Common myeloid progenitor, CD34-positive (primary cell): Measurements from ENCODE around the gene PPIL1.
A peak's percentile ranks its signal among the peaks of the same experiment; 100 is the strongest.

Experiments used
- CTCF ChIA-PET: fragments of 350-600 bp; sonication (Branson Sonifier 250); formaldehyde crosslinking; loops from one replicate; lab custom pipeline; 2021; ENCODE audit warnings: antibody characterized with exemption; lab: Charles Lee
- POLR2A ChIA-PET: fragments of 350-600 bp; sonication (Branson Sonifier 250); formaldehyde crosslinking; loops from one replicate; lab custom pipeline; 2021; ENCODE audit warnings: antibody characterized with exemption; lab: Charles Lee
- DNase-seq, 3 donors: peaks; one replicate each; pipeline versions ENCODE4 v3.0.0 to v3.0.0-alpha.2; 2013
- H3K27ac ChIP-seq, 2 experiments: 1 replicate in 1 of 2; 2 replicates in 1 of 2; pipeline ENCODE4 v1.7.0; 2013; ENCODE audit warnings: inconsistent platforms in 2 of 2, low read length in 2 of 2, mild to moderate bottlenecking in 2 of 2, low read depth in 1 of 2, moderate library complexity in 1 of 2; ENCODE audit not compliant: severe bottlenecking in 2 of 2, insufficient read depth in 1 of 2, poor library complexity in 1 of 2
- H3K27me3 ChIP-seq, 5 experiments: replicated peaks in 2 of 5; 1 replicate in 3 of 5; 2 replicates in 2 of 5; pipeline versions ENCODE4 v1.6.1 to v1.7.0; 2013; ENCODE audit warnings: low read length in 4 of 5, mild to moderate bottlenecking in 2 of 5, moderate library complexity in 2 of 5, inconsistent platforms in 1 of 5; ENCODE audit not compliant: insufficient read depth in 5 of 5, control insufficient read depth in 4 of 5
- H3K36me3 ChIP-seq, 4 experiments: 1 replicate in 2 of 4; 2 replicates in 2 of 4; pipeline versions ENCODE4 v1.6.1 to v1.7.0; 2013; ENCODE audit warnings: low read length in 3 of 4, control low read depth in 1 of 4, mild to moderate bottlenecking in 1 of 4; ENCODE audit not compliant: control insufficient read depth in 4 of 4, insufficient read depth in 4 of 4
- H3K4me1 ChIP-seq, 4 experiments: 1 replicate in 3 of 4; 2 replicates in 1 of 4; pipeline versions ENCODE4 v1.6.1 to v1.7.1; 2013; ENCODE audit warnings: low read length in 3 of 4, mild to moderate bottlenecking in 3 of 4, control low read depth in 1 of 4, inconsistent platforms in 1 of 4, moderate library complexity in 1 of 4; ENCODE audit not compliant: control insufficient read depth in 4 of 4, insufficient read depth in 4 of 4; ENCODE audit errors: control extremely low read depth in 1 of 4
- H3K4me3 ChIP-seq, 7 experiments: 1 replicate in 4 of 7; 2 replicates in 3 of 7; pipeline versions ENCODE4 v1.5.1 to v1.7.0; 2013; ENCODE audit warnings: mild to moderate bottlenecking in 7 of 7, low read length in 6 of 7, moderate library complexity in 6 of 7, inconsistent platforms in 2 of 7, low read depth in 2 of 7, control low read depth in 1 of 7; ENCODE audit not compliant: insufficient read depth in 4 of 7, control insufficient read depth in 1 of 7; ENCODE audit errors: extremely low read depth in 1 of 7
- H3K9me3 ChIP-seq, 5 experiments: 1 replicate in 4 of 5; 2 replicates in 1 of 5; pipeline versions ENCODE4 v1.6.1 to v1.7.1; 2013; ENCODE audit warnings: low read length in 4 of 5, mild to moderate bottlenecking in 2 of 5, inconsistent platforms in 1 of 5, low read depth in 1 of 5, moderate library complexity in 1 of 5; ENCODE audit not compliant: control insufficient read depth in 4 of 5, insufficient read depth in 2 of 5; ENCODE audit errors: control extremely low read depth in 1 of 5
- WGBS: methylation state at CpG from one replicate; pipeline ENCODE4 v1.1.5; 2013; ENCODE audit not compliant: insufficient coverage; 5-methylcytosine and 5-hydroxymethylcytosine counted together

Gene PPIL1

DNA sequence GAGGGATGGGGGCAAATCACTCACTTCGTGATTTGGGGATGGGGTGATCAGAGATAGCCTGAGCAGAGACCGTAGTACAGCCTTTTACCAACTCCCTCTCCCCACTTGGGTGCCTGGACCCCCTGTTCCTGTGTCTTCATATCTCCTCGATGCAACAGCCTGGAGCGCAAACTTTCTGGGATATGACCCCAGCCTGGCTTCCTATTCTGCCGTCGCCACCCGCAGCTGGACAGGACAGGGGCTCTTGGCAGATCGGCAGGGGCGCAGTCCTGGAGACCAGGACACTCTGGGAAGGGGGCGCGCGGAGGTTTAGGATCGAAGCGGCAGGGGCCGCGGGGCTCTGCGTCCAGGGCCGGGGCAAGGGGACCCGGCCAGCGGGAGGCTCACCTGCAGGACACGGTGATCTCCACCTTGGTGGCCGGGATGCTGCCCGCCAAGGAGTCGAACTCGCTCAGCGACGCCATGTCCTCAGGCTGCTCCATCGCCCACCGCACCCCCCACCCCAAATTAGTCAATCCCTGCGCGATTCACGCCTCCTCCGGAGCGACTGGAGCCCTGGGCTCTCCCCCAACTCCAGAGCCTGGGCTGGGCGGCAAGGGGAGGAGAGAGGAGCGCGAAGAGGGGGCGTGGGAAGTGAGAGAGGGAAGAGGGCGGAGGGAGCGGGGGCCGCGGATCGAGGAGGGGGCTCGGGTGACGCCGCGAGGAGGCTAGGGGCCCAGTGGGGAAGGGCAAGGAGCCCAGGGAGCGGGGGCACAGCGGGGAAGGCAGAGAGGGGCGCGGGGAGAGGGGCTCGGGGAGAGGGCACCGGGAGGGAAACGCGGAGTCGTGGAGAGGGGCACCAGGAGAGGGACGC lies 35.5 kb downstream of the PPIL1 start, which contains the start of gene CPNE5:
Gene CPNE5, minus strand, starts transcription at position 549 of the 853 bp plus-strand sequence. Its CDS starts 67 bp downstream, at position 482.
- H3K36me3 ChIP-seq, result no peaks in the 10 kb centered on the region
- peak in 1 of 3 donors; percentile 32 for DNase-seq
- peaks cover 0 to 46% (median 18%) of the 10 kb centered on the region in 5 experiments for H3K27me3 ChIP-seq
- no peak within 1 kb of the TSS for H3K27ac ChIP-seq
- 11% methylated on average over 37 of the region's 57 CpGs for WGBS
- CTCF ChIA-PET, result interaction anchor here (14.0 kb wide), 1 partner anchor 10 kb away, joined by 128 read pairs; no protein-coding TSS in a partner anchor
- peak within 1 kb of the TSS in 6 of 7 experiments; percentile 19 to 61 (median 48) for H3K4me3 ChIP-seq
- H3K4me1 ChIP-seq, result peaks cover 0 to 22% (median 20%) of the 10 kb centered on the region in 4 experiments
- POLR2A ChIA-PET, result no interaction called here
- H3K9me3 ChIP-seq, result no peaks in the 10 kb centered on the region

DNA sequence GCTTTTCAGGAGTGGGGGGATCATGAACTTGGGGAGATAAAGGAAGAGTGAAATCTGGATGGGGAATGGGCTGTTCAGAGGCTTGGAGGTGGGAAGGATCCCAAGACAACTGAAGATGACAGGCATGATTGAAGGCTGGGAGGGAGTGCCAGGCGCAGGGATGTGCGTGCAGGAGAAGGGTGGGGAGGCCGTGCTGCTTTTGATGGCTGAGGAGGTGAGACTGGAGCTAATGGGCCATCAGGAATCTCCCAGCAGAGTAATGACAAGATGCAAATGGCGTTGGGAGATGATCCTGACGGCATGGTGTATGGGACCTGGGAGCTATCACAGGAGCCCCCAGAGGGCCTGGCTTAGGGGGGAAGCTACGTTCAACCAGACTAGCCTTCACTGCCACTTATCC lies 36.9 kb downstream of the PPIL1 start:
- ChIA-PET CTCF (interaction anchor here (0.9 to 14.0 kb wide), 4 partner anchors 9 to 72 kb away, joined by 4 to 128 read pairs (median 5); no protein-coding TSS in a partner anchor), POLR2A (interaction anchor here (1.3 kb wide), 1 partner anchor 11 kb away, joined by 3 read pairs; no protein-coding TSS in a partner anchor)
- 97% methylated on average over 4 of the region's 6 CpGs for WGBS
- peaks cover 0 to 46% (median 18%) of the 10 kb centered on the region in 5 experiments for H3K27me3 ChIP-seq
- H3K36me3 ChIP-seq, result no peaks in the 10 kb centered on the region
- no peaks in the 10 kb centered on the region for H3K9me3 ChIP-seq
- DNase-seq, result no peak
- peaks cover 0 to 22% (median 20%) of the 10 kb centered on the region in 4 experiments for H3K4me1 ChIP-seq
- H3K27ac ChIP-seq, result no peak overlapping the region
- no peak overlapping the region for H3K4me3 ChIP-seq

DNA sequence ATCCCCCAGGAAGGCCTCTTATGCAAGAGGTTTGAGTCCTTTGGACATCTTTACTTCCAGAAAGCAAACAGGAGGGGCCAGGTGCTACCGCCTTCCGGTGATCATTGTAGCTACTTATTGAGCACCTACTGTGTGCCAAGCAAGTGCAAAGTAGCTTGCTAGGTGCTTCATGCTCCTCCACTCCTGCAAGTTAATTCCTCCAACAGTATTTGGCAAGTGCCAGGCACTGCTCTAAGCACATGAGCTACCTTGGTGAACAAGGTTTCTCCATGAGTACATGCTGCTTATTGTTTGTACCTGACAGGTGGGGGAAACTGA lies 37.6 kb downstream of the PPIL1 start:
- WGBS, result 100% methylated on average over 2 of the region's 2 CpGs
- POLR2A ChIA-PET, result interaction anchor here (1.3 kb wide), 1 partner anchor 12 kb away, joined by 3 read pairs; no protein-coding TSS in a partner anchor
- DNase-seq, result no peak
- Histone ChIP-seq H3K9me3 (no peaks in the 10 kb centered on the region), H3K4me3 (no peak overlapping the region), H3K36me3 (no peaks in the 10 kb centered on the region), H3K27ac (no peak overlapping the region), H3K4me1 (peaks cover 0 to 22% (median 20%) of the 10 kb centered on the region in 4 experiments), H3K27me3 (peaks cover 0 to 46% (median 18%) of the 10 kb centered on the region in 5 experiments)
- CTCF ChIA-PET, result interaction anchor here (1.3 to 14.0 kb wide), 3 partner anchors 10 to 71 kb away, joined by 4 to 128 read pairs (median 5); no protein-coding TSS in a partner anchor

DNA sequence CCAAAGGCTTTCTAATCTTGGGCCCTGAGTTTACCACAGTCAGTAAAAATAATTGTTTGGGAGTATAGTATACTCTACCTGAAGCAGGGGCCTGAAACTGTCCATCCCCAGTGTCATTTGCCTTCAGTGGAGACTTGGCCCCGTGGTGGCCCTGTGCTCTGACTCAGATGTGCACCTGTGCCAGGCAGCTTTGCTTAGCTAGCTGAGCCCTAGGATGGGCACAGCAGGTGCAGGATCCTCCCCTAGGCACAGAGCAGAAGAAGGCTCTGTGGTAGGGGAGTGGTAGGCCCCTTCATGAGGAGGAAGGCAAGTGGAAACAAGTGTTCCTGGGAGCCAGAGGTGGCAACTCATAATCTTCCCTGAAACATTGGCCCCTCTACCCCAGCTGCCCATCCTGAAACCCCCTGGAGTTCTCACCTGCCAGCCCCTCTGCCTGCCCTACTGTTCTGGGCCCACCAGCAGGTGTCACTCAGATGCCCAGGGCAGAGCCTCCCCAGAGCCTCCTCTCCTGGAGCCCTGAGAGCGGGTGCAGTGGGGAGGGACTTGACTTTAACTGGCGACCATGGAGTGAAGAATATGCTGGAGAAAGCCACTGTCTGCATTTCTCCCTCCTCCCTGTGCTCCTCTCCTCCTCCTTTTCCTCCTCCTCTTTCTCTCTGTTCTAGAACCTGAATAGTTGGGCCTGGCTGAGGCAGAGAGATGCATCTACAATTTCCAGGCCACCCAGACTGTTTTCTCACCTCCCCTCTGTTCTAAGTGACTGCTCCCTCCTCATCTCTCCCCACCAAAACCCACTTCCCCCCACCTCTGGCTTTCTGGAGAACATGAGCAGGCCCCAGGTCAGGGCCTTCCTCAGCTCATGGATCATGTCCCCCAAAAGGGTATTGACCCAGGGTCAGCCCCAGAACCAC lies 38.2 kb downstream of the PPIL1 start:
- Histone ChIP-seq H3K4me3 (no peak overlapping the region), H3K36me3 (no peaks in the 10 kb centered on the region), H3K9me3 (no peaks in the 10 kb centered on the region), H3K4me1 (peaks cover 0 to 22% (median 20%) of the 10 kb centered on the region in 4 experiments), H3K27ac (no peak overlapping the region), H3K27me3 (peaks cover 0 to 44% (median 18%) of the 10 kb centered on the region in 5 experiments)
- ChIA-PET POLR2A (no interaction called here), CTCF (interaction anchor here (0.6 to 14.0 kb wide), 8 partner anchors 10 to 182 kb away, joined by 3 to 128 read pairs (median 4); no protein-coding TSS in a partner anchor)
- no peak for DNase-seq
- 92% methylated on average over 2 of the region's 3 CpGs for WGBS

DNA sequence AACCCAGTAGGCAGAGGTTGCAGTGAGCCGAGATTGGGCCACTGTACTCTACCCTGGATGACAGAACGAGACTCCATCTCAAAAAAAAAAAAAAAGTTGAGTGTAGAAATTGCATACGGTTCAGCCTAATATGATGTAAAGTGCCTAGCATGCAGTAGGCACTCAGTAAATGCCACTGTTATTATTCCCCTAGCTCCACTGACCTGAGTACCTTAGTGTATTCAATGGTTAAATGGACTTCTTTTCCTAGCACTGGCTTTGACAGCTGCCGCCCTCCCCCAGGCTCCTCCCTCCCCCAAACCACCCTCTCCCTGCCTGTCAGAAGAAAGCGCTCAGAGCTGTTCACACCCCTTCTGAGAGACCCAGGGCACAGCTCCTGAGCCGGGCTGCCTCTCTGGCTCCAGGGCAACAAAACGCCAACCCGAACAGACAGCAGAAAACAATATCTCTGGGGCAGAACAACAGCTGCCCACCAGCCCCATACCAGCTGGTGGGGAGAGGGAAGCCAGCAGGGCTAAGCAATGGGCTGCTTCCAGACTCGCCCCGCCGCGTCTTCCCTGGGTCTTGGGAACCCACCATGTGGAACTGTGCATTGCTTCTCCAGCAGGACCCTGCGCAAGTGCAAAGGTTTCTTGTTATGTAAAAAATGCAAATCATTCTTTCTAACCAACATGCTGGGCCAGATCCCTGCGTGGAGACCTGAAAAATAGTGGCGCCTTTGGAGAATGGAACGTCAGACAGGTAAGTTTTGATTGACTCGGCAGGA lies 39.8 kb downstream of the PPIL1 start:
- peaks cover 0 to 28% (median 13%) of the 10 kb centered on the region in 5 experiments for H3K27me3 ChIP-seq
- WGBS, result 80% methylated on average over 10 of the region's 17 CpGs
- no peak for DNase-seq

DNA sequence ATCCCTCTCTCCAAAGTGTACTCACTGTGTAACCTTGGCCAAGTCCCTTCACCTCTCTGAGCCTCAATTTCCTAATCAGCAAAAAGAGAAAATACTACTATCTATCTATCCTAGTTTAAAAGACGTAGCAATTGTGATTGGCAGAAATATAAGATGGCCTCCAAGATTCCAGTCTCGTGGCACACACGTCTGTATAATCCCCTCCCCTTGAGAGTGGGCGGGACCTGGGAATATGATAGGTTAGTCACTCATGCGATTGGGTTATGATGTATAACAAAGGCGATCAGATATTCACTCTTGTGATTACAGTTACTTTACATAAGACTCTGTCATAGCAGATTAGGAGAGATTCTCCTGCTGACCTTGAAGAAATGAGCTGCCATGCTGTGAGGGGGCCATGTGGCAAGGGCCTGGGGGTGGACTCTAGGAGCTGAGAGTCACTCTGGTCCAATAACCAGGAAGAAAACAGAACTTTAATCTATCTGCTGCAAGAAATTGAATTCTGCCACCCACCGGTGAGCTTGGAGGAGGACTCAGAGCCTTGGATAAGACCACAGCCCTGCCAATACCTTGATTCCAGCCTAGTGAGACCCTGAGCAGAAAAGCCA lies 41.3 kb downstream of the PPIL1 start:
- no peak for DNase-seq
- WGBS, result 100% methylated on average over 1 of the region's 7 CpGs
- peaks cover 2 to 8% (median 8%) of the 10 kb centered on the region in 4 experiments for H3K4me1 ChIP-seq
- no peaks in the 10 kb centered on the region for H3K9me3 ChIP-seq
- ChIA-PET CTCF (interaction anchor here (1.5 to 14.0 kb wide), 2 partner anchors 16 to 63 kb away, joined by 4 to 128 read pairs; no protein-coding TSS in a partner anchor), POLR2A (no interaction called here)
- no peak overlapping the region for H3K27ac ChIP-seq
- peaks cover 0 to 15% (median 8%) of the 10 kb centered on the region in 5 experiments for H3K27me3 ChIP-seq
- no peaks in the 10 kb centered on the region for H3K36me3 ChIP-seq
- no peak overlapping the region for H3K4me3 ChIP-seq

More for the DNA sequence above, 39.8 kb downstream of the PPIL1 start:
- H3K27ac ChIP-seq, result no peak overlapping the region
- no peaks in the 10 kb centered on the region for H3K9me3 ChIP-seq
- ChIA-PET CTCF (interaction anchor here (0.6 to 14.0 kb wide), 6 partner anchors 14 to 183 kb away, joined by 3 to 128 read pairs (median 4); no protein-coding TSS in a partner anchor), POLR2A (no interaction called here)
- peaks cover 0 to 9% (median 9%) of the 10 kb centered on the region in 4 experiments for H3K4me1 ChIP-seq
- H3K4me3 ChIP-seq, result no peak overlapping the region
- no peaks in the 10 kb centered on the region for H3K36me3 ChIP-seq
